HT1080 (cell line): Measurements from ENCODE around the gene TMEM131L. TPM values are rescaled to one million over a fixed set of nuclear protein-coding genes. Genes with fewer than 3 reads are reported as not detected.
"Not testable (repeated sequence)": the region's sequence is repeated elsewhere in the genome, so short reads cannot be mapped to it uniquely, and the experiment has no call there.

Source experiments
- DNase-seq: peaks from one replicate; pipeline ENCODE4 v3.0.0-alpha.2; 2015; ENCODE audit warnings: low read depth
- total RNA-seq: library from RNA; depleted of rRNA; stranded (reverse); fragments of >200 nt; shearing (Covaris generic); gene quantifications from 2 replicates; pipeline ENCODE4 v1.2.3, GENCODE V29; 2014

Gene TMEM131L
- total RNA-seq, 1 experiment from 2014 or later = 10.0 TPM

DNA sequence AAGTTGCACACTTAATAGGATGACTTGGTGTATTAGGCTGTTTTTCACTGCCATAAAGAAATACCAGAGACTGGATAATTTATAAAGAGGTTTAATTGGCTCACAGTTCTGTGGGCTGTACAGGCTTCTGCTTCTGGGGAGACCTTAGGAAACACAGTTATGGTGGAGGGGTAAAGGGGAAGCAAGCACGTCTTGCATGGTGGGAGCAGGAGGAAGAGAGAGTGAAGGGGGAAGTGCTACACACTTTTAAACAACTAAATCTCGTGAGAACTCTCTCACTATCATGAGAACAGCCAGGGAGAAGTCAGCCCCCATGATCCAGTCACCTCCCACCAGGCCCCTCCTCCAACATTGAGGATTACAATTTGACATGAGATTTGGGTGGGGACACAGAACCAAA, 142.9 kb downstream of the TMEM131L start:
- DNase-seq = not testable (repeated sequence)

DNA sequence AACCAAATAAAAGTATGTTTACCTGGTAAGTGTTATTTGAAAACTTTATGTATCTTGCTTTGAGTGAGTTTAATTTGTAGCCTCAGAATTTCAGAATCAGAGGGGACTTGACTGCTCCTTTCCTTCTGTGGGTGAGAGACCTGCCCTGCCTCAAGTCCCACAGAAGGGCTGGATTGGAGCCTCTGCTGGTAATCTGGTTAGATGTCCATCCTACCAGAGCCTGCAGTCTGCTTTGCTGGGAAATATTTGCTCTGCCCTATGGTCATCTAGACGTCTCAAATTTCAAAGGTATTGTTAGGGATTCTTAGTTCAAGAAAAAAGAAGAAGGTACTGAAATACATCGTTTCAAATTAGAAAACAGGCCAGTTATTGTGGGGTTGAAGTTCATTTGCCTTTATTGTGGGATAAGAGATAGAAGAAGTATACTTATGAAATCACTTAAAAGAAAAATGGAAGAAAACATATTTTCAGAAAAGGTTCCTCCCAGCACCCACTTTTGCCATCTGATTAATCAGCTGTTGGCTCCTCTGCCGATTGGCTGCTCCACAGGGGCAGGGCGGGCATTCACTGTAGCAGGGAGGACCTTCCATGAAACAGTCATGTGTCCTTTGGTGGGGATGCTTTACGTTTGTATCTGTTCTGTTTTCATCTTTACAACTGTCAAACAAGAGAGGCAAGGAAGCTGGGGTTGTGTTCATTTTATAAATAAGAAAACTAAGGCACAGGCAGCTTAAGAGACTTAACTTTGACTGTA, 144.6 kb downstream of the TMEM131L start:
- no peak for DNase-seq

DNA sequence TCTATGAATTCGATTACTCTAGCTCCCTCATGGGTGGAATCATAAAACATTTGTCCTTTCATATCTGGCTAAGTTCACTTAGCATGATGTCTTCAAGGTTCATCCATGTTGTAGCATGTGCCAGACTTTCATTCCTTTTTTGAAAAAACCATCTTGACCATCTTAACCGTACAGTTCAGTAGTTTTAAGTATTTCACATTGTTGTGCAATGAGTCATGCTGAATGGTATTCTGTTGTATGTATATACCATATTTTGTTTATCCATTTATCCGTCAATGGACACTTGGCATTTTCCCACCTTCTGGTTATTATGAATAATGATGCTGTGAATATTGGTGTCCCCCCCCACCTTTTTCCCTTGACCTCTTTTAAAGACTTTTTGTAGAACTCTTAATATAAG, 145.5 kb downstream of the TMEM131L start:
- DNase-seq = no peak

DNA sequence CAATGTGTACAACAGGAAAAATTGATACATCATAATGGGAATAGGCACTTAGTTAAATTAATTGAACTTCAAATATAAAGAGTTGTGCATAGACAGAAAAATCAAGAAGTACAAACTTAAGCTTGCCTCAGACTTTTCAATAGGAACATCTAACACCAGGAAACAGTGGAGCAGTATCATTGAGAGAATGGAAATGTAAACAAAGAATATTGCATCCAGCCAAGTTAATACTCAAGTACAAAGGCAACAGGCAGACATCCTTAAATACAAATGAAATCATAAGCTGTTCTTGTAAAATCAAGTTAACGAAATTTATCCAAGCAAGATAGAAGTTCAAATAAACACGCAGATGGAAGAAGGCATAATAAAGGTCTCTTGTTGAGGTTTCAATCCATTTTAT, 146.7 kb downstream of the TMEM131L start:
- no peak for DNase-seq

GRCh38 chr4:153616006-153616555, 149.9 kb downstream of the TMEM131L start:
- DNase-seq = no peak

DNA sequence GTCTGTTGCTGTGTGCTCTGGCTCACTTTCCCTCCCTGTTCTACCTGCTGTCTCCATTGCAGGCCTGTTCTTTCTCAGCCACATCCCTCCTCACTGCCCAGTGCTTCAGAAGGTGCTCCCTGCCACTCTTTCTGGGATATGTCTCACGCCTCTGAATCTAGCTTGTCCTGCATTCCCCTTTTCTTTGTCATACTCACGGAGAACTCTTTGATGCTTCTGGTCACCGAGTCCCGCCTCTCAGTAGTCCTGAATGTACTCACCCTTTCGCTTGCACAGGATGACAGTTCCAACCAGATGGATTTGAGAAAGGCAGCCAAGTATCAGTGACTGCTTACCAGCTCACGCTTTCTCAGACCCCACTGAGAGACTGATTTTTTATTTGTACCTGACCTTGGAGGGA, 152.7 kb downstream of the TMEM131L start:
- DNase-seq = no peak

DNA sequence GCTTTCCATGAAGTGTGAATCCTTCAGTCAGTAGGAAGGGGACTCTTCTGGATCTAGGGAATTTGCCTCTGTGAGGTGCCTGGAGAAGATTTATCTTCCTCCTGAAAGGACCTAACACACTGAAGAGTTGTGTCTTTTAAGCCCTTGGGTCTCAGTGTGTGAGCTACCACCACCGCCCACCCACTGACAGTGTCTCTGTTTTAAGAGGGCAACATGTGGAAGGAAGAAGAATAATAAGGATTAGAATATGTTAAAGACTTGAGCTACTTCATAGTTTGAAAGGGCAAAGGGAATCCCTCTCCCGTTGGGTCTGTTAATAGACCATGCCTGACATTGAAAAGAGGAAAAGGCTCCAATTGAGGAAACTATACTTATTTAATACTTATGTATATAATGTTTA, 153.7 kb downstream of the TMEM131L start:
- DNase-seq = no peak

- no peak for DNase-seq
Measured at GRCh38 chr4:153620352-153620751, 154.2 kb downstream of the TMEM131L start.

- no peak for DNase-seq
Measured at GRCh38 chr4:153622093-153622492, 155.9 kb downstream of the TMEM131L start.

GRCh38 chr4:153622778-153623240, 156.6 kb downstream of the TMEM131L start:
- DNase-seq = no peak

DNA sequence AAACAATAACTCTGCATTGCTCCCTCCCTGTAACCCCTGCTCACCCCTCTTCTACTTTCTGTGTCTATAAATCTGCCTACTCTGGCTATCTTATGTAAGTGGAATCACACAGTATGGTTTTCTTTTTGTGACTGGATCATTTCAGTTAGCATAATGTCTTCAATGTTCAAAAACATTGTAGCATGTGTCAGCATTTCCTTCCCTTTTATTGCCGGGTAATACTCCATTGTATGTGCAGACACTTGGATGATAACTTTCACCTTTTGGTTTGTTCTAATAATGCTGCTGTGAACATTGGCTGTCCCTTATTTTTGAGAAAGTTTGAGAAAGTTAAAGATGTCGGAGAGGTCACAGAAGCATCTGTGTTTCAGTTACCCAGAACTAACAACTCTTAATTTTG, 157.3 kb downstream of the TMEM131L start:
- DNase-seq = no peak

DNA sequence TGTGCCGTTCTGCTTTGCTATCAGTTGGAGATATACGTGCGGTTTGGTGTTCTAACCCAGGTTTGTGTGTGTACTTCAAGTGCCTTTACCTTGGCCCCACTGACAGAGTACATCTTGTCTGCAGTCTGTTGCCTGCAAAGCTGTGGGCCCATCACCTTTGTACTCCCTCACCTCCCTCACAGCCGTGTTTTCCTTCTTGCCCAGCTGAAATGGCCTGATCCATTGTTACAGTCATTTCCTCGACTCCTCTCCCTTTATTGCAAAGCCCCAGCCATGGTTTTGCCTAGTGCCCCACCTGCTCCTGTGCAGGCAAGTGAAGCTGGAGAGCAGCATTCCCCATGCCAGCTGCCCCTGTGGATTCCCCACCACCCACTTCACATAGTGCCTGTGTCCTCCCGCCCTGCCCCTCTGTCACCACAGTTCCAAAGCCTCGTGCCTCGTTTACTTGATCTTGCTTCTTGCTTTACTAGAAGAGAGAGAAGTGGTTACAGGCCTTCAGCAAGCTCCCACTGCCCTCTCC, 162.7 kb downstream of the TMEM131L start:
- DNase-seq = no peak

- DNase-seq = no peak
Measured at GRCh38 chr4:153629776-153630175, 163.6 kb downstream of the TMEM131L start.

GRCh38 chr4:153634738-153635353, 168.7 kb downstream of the TMEM131L start:
- DNase-seq = peak; percentile 18

DNA sequence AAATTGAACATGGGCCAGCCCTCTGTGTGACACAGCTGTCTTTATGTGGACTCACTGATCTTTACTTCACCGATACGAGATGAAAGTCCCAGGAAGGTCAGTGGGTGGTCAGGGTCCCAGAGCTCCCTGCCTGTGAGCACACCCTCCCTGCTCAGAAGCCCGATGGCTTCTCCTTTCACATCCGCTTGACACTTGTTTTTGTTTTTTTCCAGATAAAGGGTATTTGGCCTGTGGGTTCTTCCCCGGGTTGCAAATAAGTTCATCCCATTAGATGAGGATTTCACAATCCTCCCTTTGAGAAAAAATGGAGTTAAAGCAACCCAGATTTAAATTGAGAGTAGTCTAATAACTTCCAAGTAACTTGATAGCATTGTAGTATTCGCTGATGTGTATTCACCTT, 169.7 kb downstream of the TMEM131L start:
- no peak for DNase-seq

- no peak for DNase-seq
Measured at GRCh38 chr4:153637201-153637600, 171.0 kb downstream of the TMEM131L start.

DNA sequence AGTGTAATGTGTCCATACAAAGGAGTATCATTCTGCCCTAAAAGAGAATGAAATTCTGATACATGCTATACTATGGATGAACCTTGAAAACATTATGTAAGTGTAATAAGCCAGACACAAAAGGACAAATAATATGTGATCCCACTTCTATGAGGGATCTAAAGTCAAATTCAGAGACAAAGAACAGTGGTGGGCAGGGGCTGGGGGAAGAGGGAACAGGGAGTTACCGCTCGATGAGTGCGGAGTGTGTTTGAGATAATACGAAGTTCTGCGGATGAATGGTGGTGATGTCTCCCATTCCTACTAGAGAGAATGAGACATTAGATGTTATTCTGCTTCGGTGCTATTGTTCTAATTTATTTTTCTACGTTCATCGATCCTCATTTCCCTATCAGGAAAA, 171.9 kb downstream of the TMEM131L start:
- DNase-seq = no peak

- DNase-seq = no peak
Measured at GRCh38 chr4:153638999-153639398, 172.8 kb downstream of the TMEM131L start.

DNA sequence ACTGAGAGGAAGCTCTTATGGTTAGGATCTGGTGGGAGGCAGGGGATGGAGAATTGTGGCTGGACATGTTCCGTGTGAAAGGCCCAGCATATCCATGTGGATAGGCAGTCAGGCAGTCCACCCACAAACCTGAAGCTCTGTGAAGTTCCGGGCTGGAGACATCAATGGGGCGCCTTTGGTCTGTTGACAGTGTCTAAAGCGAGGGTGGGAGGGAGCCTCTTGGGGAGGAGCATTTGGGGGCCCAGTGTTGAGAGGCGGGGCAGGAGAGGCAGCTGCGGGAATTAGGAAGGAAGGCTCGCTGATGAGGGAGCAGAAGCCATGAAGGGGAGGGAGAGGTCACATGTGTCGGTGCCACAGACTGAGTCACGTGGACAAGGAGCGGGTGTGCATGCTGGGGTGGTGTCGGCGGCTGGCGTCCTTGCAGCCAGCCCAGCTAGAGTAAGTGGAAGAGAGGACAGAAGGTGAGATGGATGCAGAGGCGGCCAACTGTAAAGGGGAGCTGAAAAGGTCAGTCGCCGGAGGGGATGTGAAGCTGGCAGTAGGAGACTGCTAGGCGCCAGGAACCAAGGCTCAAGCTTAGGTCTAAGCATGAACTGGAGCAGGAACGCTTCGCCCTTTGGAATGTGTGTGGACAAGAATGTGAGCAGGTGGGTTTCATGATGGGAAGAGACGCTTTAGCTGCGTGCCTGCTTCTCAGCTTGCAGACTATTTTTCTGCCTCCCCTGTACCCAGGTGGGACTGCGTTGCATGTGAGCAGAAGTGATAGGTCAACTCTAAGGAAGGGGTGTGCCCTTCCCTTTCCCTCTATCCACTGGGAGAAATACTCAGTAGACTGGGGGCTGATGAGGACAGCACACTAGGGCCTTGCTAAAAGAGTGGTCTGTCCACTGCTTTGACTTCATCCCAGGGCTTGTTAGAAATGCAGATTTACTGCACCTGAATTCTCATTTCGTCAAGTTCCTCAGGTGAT, 174.0 kb downstream of the TMEM131L start:
- DNase-seq = no peak

DNA sequence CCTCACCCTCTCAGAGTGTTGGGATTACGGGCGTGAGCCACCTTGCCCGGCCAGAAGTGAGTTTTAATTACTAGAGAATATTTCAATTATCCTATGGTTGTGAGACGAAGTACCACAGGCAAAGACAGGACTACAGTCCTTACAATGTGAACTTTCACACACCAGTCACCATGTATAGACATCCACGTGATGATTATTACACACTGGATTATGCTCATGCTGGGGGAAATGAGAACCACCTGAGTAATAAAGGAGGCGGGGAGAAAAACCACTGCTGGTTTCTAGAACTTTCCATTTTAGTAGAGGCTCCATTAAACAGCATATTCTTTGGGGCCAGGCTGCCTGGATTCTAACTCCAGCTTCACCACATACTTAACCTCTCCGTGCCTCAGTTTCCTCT, 175.4 kb downstream of the TMEM131L start:
- DNase-seq = no peak
